K562 treated with DMSO at 1 percent for 48 hours (cell line): ENCODE results near the gene SCN1B. TPM values are rescaled to one million over a fixed set of nuclear protein-coding genes. Genes with fewer than 3 reads are reported as not detected.

Experiments
- total RNA-seq: library from RNA; unstranded; fragments of 300-600 nt; gene quantifications from 2 replicates; pipeline ENCODE4 v1.2.3, GENCODE V29; 2022; ENCODE audit warnings: low replicate concordance; ENCODE audit errors: extremely low read depth

SCN1B gene
- not detected in 2 replicates for total RNA-seq

GRCh38 chr19:35030257-35031071, at the start of gene SCN1B:
Gene SCN1B (plus strand): TSS chr19:35030470. CDS start chr19:35030821, 351 bp downstream.

GRCh38 chr19:34999498-35000337, 30.6 kb upstream of the SCN1B start, which contains the start of gene GRAMD1A:
Gene GRAMD1A (plus strand): TSS chr19:35000323. CDS start chr19:35000479, 156 bp downstream.

GRCh38 chr19:35041548-35042055, 11.3 kb downstream of the SCN1B start, which contains the start of gene HPN:
Gene HPN (plus strand): TSS chr19:35041721. CDS start chr19:35042507, 786 bp downstream.

Other genes with a start within 250 kb of the SCN1B start
- not detected in 2 replicates for gene ZNF30, start 103.6 kb upstream of the SCN1B start, total RNA-seq
- gene ZNF792, start 66.2 kb upstream of the SCN1B start, total RNA-seq: not detected in 2 replicates
- not detected in 2 replicates for gene GRAMD1A, start 30.1 kb upstream of the SCN1B start, total RNA-seq
- not detected in 2 replicates for gene HPN, start 11.3 kb downstream of the SCN1B start, total RNA-seq
- not detected in 2 replicates for gene FXYD3, start 85.4 kb downstream of the SCN1B start, total RNA-seq
- not detected in 2 replicates for gene LGI4, start 104.6 kb downstream of the SCN1B start, total RNA-seq
- not detected in 2 replicates for gene FXYD1, start 108.4 kb downstream of the SCN1B start, total RNA-seq
- not detected in 2 replicates for gene FXYD7, start 112.8 kb downstream of the SCN1B start, total RNA-seq
- 359 TPM in 1 of 2 replicates, not detected in the other for gene FXYD5, start 124.3 kb downstream of the SCN1B start, total RNA-seq
- gene FAM187B, start 198.3 kb downstream of the SCN1B start, total RNA-seq: not detected in 2 replicates
- not detected in 2 replicates for gene LSR, start 218.5 kb downstream of the SCN1B start, total RNA-seq
- gene USF2, start 238.5 kb downstream of the SCN1B start, total RNA-seq: not detected in 2 replicates